Hepatocyte (in vitro differentiated cells): Measurements from ENCODE around the gene EFEMP2.
"Not testable (repeated sequence)": the region's sequence is repeated elsewhere in the genome, so short reads cannot be mapped to it uniquely, and the experiment has no call there.

Experiments
- CTCF ChIP-seq: fragments of 200-600 bp; sonication (generic); IDR thresholded peaks from 2 replicates; pipeline ENCODE4 v1.5.1; 2016; ENCODE audit warnings: antibody characterized with exemption, mild to moderate bottlenecking; ENCODE audit not compliant: poor library complexity
- EZH2 ChIP-seq: fragments of 200-600 bp; sonication (generic); IDR thresholded peaks from 2 replicates; pipeline ENCODE4 v1.6.1; 2016; ENCODE audit warnings: antibody characterized with exemption, mild to moderate bottlenecking, borderline replicate concordance
- EZH2phosphoT487 ChIP-seq: fragments of 200-600 bp; sonication (generic); IDR thresholded peaks from one replicate; pipeline ENCODE4 v1.6.1; 2018; ENCODE audit warnings: antibody characterized with exemption, mild to moderate bottlenecking, low read depth, moderate library complexity; ENCODE audit not compliant: unreplicated experiment, severe bottlenecking

DNA sequence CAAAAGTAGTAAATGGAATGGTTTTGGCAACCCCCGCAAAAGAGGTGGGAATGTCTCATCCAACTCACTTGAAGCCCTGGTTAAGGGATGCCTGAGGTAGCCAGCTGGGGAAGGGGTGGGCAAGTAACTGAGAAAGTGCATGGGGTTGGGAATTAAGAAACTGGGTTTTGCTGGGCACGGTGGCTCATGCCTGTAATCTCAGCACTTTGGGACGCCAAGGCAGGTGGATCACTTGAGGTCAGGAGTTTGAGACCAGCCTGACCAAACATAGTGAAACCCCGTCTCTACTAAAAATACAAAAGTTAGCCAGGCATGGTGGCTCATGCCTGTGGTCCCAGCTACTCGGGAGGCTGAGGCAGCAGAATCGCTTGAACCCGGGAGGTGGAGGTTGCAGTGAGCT lies 23.9 kb downstream of the EFEMP2 start:
- not testable (repeated sequence) for TF ChIP-seq CTCF, EZH2phosphoT487, EZH2
